Measurements from ENCODE around the gene RAB11FIP4. TPM values are rescaled to one million over a fixed set of nuclear protein-coding genes. Genes with fewer than 3 reads are reported as not detected.

The RAB11FIP4 gene
- total and polyA plus RNA-seq, 2 of the 8 experiments (the other 6 are each of a cell fraction or from before 2014, with no cell fraction given), result 21.7 to 53.2 TPM

- TF ChIP-seq JUND (IDR thresholded peaks at IDR 0.05; ENCODE audit: low read length) (no peak), FOSL1 (IDR thresholded peaks at IDR 0.05; ENCODE audit: insufficient read depth, low read depth, low read length) (no peak), CHD1 (IDR thresholded peaks at IDR 0.05; ENCODE audit: low read depth, low read length) (no peak)
These were observed 182.4 kb downstream of the RAB11FIP4 start (continued) for GRCh38 chr17:31573861-31574260.
